Parathyroid adenoma (tissue), 2 donors: ENCODE measurements around the gene RUNX3.

ENCODE experiments used
- H2AFZ ChIP-seq: fragments of 300-600 bp; sonication (generic); one replicate; pipeline ENCODE4 v1.7.0; 2017; ENCODE audit warnings: antibody characterized with exemption, mild to moderate bottlenecking
- H3K27ac ChIP-seq: fragments of 300-600 bp; sonication (generic); one replicate; pipeline ENCODE4 v1.7.0; 2017
- H3K27me3 ChIP-seq: fragments of 300-600 bp; sonication (generic); one replicate; pipeline ENCODE4 v1.7.0; 2017; ENCODE audit warnings: low read length; ENCODE audit not compliant: control insufficient read depth, insufficient read depth
- H3K36me3 ChIP-seq: fragments of 300-600 bp; sonication (generic); one replicate; pipeline ENCODE4 v1.7.0; 2017; ENCODE audit warnings: low read length; ENCODE audit not compliant: control insufficient read depth, insufficient read depth
- H3K4me1 ChIP-seq: fragments of 300-600 bp; sonication (generic); one replicate; pipeline ENCODE4 v1.7.0; 2017; ENCODE audit warnings: control low read depth
- H3K4me2 ChIP-seq: fragments of 300-600 bp; sonication (generic); one replicate; pipeline ENCODE4 v1.7.0; 2017; ENCODE audit warnings: low read length
- H3K4me3 ChIP-seq: fragments of 300-600 bp; sonication (generic); one replicate; pipeline ENCODE4 v1.7.0; 2017; ENCODE audit warnings: low read depth, low read length
- H3K79me2 ChIP-seq: fragments of 300-600 bp; sonication (generic); one replicate; pipeline ENCODE4 v1.7.0; 2017; ENCODE audit warnings: control low read depth
- H3K9ac ChIP-seq: fragments of 300-600 bp; sonication (generic); one replicate; pipeline ENCODE4 v1.7.0; 2017; ENCODE audit warnings: mild to moderate bottlenecking
- H3K9me3 ChIP-seq: fragments of 300-600 bp; sonication (generic); one replicate; pipeline ENCODE4 v1.7.0; 2017; ENCODE audit warnings: low read length; ENCODE audit not compliant: control insufficient read depth
- CTCF ChIP-seq: fragments of 300-600 bp; sonication (generic); IDR thresholded peaks from one replicate; pipeline ENCODE4 v1.7.0; 2017; ENCODE audit warnings: antibody characterized with exemption, mild to moderate bottlenecking
- donor health status: primary hyperparathyroidism.

RUNX3 gene

GRCh38 chr1:24920533-24920925, 9.5 kb downstream of the RUNX3 start:
- Histone ChIP-seq H2AFZ (no peak overlapping the region), H3K9me3 (no peaks in the 10 kb centered on the region), H3K27me3 (peaks cover 3% of the 10 kb centered on the region), H3K4me1 (no peaks in the 10 kb centered on the region), H3K9ac (no peak overlapping the region), H3K36me3 (no peaks in the 10 kb centered on the region), H3K27ac (no peak overlapping the region), H3K4me3 (no peak overlapping the region), H3K4me2 (no peak overlapping the region), H3K79me2 (no peaks in the 10 kb centered on the region)
- no peak for TF ChIP-seq CTCF

- Histone ChIP-seq H3K36me3 (no peaks in the 10 kb centered on the region), H3K27ac (no peak overlapping the region), H3K4me3 (no peak overlapping the region), H3K9me3 (no peaks in the 10 kb centered on the region), H2AFZ (no peak overlapping the region), H3K9ac (no peak overlapping the region), H3K27me3 (no peaks in the 10 kb centered on the region), H3K79me2 (no peaks in the 10 kb centered on the region), H3K4me2 (no peak overlapping the region), H3K4me1 (no peaks in the 10 kb centered on the region)
- no peak for TF ChIP-seq CTCF
These were observed 10.1 kb downstream of the RUNX3 start for GRCh38 chr1:24919791-24920532.

- Histone ChIP-seq H3K4me3 (no peak overlapping the region), H2AFZ (no peak overlapping the region), H3K36me3 (no peaks in the 10 kb centered on the region), H3K27me3 (no peaks in the 10 kb centered on the region), H3K4me1 (no peaks in the 10 kb centered on the region), H3K9me3 (no peaks in the 10 kb centered on the region), H3K4me2 (no peak overlapping the region), H3K79me2 (no peaks in the 10 kb centered on the region), H3K9ac (no peak overlapping the region), H3K27ac (no peak overlapping the region)
- no peak for TF ChIP-seq CTCF
These were observed 11.0 kb downstream of the RUNX3 start for GRCh38 chr1:24918995-24919605.

GRCh38 chr1:24918370-24918769, 11.7 kb downstream of the RUNX3 start:
- Histone ChIP-seq H3K27me3 (no peaks in the 10 kb centered on the region), H3K79me2 (no peaks in the 10 kb centered on the region), H3K9me3 (no peaks in the 10 kb centered on the region), H3K27ac (no peak overlapping the region), H3K4me1 (no peaks in the 10 kb centered on the region), H3K36me3 (no peaks in the 10 kb centered on the region), H2AFZ (no peak overlapping the region), H3K4me2 (no peak overlapping the region), H3K9ac (no peak overlapping the region), H3K4me3 (no peak overlapping the region)
- TF ChIP-seq CTCF: no peak
